GM10847 (cell line): Measurements from ENCODE around the gene UFSP2.

Experiments used
- POLR2A ChIP-seq: IDR thresholded peaks from 2 replicates; pipeline ENCODE4 v1.6.1; 2011; ENCODE audit not compliant: insufficient read length; ENCODE audit errors: extremely low read depth

UFSP2 gene

GRCh38 chr4:185456131-185456530 lies 30.4 kb upstream of the UFSP2 start:
- no peak for TF ChIP-seq POLR2A

GRCh38 chr4:185445209-185445608 lies 19.4 kb upstream of the UFSP2 start:
- no peak for TF ChIP-seq POLR2A

GRCh38 chr4:185441479-185441878 lies 15.7 kb upstream of the UFSP2 start:
- no peak for TF ChIP-seq POLR2A

GRCh38 chr4:185437809-185438208 lies 12.0 kb upstream of the UFSP2 start:
- no peak for TF ChIP-seq POLR2A

- TF ChIP-seq POLR2A = no peak
Observed at GRCh38 chr4:185435466-185435865, 9.7 kb upstream of the UFSP2 start.

GRCh38 chr4:185429660-185430059 lies 3.9 kb upstream of the UFSP2 start:
- TF ChIP-seq POLR2A = no peak

- no peak for TF ChIP-seq POLR2A
Observed at GRCh38 chr4:185426960-185427688, 1.4 kb upstream of the UFSP2 start.

- TF ChIP-seq POLR2A = no peak
Observed at GRCh38 chr4:185424905-185425646, 688 bp downstream of the UFSP2 start.

- no peak for TF ChIP-seq POLR2A
Observed at GRCh38 chr4:185421366-185422124, 4.2 kb downstream of the UFSP2 start.

GRCh38 chr4:185416955-185417354 lies 8.8 kb downstream of the UFSP2 start:
- no peak for TF ChIP-seq POLR2A

GRCh38 chr4:185412412-185412811 lies 13.4 kb downstream of the UFSP2 start:
- no peak for TF ChIP-seq POLR2A

- no peak for TF ChIP-seq POLR2A
Observed at GRCh38 chr4:185411849-185412248, 13.9 kb downstream of the UFSP2 start.

GRCh38 chr4:185408432-185408831 lies 17.3 kb downstream of the UFSP2 start:
- no peak for TF ChIP-seq POLR2A

GRCh38 chr4:185405296-185405999 lies 20.3 kb downstream of the UFSP2 start:
- no peak for TF ChIP-seq POLR2A

GRCh38 chr4:185404031-185404430 lies 21.7 kb downstream of the UFSP2 start:
- TF ChIP-seq POLR2A = no peak
